ENCODE data around the gene PES1.
"Not testable (repeated sequence)": the region's sequence is repeated elsewhere in the genome, so short reads cannot be mapped to it uniquely, and the experiment has no call there.

Gene PES1

GRCh38 chr22:30546616-30547015 is 45.1 kb downstream of the PES1 start, which contains the start of gene SEC14L6:
Gene SEC14L6, minus strand, starts transcription at chr22:30546741. Its CDS starts 59 bp downstream, at chr22:30546682.
- no peak for DNase-seq

- no peak for DNase-seq
Observed at GRCh38 chr22:30542811-30543188, 48.9 kb downstream of the PES1 start.

GRCh38 chr22:30541961-30542810 is 49.5 kb downstream of the PES1 start:
- DNase-seq = no peak

DNA sequence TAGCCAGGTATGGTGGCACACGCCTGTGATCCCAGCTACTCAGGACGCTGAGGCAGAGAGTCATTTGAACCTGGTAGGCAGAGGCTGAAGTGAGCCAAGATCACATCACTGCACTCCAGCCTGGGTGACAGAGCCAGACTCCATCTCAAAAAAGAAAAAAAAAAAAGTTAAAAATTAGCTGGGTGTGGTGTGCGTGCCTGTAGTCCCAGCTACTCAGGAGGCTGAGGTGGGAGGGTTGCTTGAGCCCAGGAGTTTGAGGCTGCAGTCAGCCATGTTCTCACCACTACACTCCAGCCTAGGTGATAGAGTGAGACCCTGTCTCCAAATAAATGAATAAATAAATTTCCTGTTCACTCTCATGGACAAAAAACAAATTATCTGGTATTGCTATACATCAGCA is 50.2 kb downstream of the PES1 start:
- not testable (repeated sequence) for DNase-seq

DNA sequence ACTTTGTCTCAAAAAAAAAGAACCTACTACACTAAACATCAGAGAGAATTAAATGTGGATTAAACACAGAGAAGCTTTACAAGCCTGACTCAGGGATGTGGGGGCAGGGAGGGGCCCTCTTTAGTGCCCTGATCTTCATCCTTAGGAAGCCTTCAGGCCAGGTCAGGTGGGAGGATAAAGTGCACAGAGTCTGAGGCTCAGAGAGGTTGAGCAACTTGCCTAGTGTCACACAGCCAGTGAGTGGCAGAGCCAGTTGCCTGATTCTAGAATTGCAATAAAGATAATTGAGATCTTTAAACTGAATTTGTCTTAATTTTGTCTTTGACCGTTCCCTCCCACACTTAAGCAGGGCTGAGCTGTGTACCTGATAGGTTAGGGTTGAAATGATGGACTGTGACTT is 52.3 kb downstream of the PES1 start:
- DNase-seq = no peak

- no peak for DNase-seq
Observed at GRCh38 chr22:30538280-30538679, 53.4 kb downstream of the PES1 start.

- no peak for DNase-seq
Observed at GRCh38 chr22:30537083-30537731, 54.5 kb downstream of the PES1 start.

DNA sequence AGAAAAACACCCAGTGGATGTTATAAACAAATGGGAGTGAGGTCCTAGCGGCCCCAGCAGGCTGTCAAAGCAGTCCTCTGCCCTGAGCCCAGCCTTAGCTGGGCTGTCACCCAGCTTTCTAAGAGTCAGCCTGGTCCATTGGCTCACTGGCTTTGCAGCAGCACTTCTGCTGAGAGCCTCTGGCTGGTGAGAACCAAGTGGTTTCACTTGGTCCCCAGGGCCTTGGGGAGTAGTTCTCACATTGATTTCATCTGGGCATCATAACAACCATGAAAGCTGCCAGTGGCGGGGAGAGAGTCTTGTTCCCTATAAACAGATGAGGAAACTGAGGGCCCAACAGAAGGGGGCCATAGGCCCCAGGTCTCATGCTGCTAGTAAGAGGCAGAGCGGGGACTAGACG is 56.5 kb downstream of the PES1 start:
- DNase-seq = no peak

DNA sequence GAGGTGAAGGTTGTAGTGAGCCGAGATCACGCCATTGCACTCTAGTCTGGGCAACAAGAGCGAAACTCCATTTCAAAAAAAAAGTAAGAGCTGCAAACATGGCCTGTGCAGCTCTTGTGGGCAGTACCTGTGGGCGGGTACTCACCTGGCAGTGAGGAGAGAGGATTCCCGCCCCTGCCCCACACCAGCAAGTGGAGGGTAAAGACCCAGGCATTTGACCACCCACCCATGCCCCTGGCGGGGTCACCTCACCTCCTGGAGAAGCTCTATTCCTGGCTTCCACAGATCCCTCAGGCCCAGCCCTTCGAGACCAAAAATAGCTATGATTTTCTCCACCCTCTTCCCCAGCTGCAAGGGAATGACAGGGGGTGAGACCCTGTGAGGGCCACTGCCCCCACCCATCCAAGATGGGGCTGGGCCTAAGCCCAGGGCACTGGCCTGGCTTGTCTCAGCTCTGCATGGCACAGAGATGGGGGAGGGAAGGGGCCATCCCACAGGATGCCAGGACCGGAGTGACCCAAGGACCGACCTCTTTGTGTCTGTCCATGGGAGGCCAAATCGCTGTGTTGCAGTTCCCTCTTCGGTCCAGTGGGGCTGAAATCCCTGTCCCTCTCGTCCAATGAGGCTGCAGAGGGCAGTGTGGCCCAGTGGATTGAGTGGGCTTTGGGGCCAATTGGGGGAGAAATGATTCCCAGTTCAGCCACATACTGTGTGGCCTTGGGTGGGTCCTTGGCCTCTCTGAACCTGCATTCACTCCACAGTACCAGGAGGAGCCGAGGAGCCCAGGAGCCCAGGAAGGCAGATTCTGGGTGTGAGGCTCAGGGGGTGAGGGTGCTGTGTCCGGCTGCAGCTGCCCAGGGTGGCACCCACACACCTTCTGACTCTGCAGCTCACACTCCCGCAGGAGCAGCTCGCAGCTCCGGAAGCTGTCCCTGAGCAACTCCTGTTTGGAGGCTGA is 59.8 kb downstream of the PES1 start:
- DNase-seq = no peak

DNA sequence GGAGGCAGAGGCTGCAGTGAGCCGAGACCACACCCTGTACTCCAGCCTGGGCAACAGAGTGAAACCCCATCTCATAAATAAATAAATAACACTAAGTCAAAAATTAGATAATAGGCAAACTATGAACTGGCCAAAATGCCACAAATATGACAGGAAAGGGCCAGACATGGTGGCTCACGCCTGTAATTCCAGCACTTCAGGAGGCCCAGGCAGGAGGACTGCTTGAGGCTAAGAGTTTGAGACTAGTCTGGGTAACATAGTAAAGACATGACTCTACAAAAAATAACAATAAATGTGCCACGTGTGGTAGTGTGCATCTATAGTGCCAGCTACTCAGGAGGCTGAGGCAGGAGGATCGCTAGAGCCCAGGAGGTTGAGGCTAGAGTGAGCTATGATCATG is 65.1 kb downstream of the PES1 start:
- DNase-seq = no peak

Data from AML-193 (cell line).